NCI-H146 treated with DMSO at 0.1 percent for 48 hours (cell line): ENCODE data around the gene APOL3.
"Not testable (repeated sequence)": the region's sequence is repeated elsewhere in the genome, so short reads cannot be mapped to it uniquely, and the experiment has no call there.

Experiments used
- DNase-seq: peaks from one replicate; lab custom pipeline; 2025; ENCODE audit not compliant: unreplicated experiment; lab: John Stamatoyannopoulos, UW

APOL3 gene

DNA sequence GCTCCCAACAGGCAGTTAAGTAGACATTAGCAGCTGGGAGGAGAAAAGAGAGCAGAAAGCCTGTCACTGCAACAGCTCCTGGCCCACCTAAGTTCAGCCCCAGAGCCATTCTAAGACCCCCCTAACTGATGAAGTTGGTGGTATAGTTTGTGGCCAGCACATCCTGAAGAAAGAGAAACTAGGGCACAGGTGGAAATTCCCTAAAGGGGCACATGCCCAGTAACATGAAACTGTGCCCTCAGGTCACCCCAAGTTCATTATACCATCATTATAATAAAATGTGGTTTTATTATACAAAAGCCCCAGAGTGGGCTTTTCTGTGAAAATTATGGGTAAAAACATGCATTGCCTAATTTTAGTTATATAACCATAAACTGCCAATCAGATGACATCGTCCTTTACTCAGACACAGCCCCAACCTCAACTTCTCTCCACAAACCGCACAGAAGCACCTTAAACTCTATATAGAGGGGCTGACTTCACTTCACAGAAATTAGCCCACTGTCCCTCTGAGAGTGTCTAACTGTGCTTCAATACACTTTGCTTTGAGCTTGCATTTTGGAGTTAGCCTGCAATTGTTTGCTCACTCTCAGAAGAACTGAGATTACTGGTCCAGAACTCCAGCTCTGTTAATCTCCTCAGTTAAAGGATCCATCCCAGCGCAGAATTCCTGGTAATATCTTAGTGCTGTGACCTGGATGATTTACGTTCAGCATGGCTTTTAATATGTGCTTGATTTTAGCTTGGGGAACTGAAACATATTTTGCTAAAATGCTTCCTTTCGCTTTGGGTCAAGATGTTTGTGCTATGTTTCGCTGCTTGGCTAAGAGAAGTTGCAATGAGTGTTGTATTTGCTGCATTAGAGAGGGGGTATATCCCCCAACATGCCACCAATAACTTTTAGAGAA is 1.8 kb upstream of the APOL3 start:
- no peak for DNase-seq

DNA sequence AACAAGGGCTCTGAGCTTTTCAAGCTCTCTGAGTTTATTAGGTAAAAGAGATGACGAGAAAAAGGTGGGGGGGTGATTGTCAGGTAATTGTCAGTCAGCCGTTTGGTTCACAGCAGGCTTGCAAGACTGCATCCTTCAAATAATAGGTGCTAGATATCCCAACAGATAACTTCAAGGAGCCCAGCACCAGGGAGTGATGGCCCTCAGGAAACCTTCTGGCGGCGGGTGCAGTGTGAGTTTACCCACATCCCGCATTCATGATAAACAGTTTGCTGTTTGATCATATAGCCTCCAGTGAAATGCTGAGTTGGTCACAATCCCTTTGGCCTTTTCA is 1.2 kb upstream of the APOL3 start:
- not testable (repeated sequence) for DNase-seq

DNA sequence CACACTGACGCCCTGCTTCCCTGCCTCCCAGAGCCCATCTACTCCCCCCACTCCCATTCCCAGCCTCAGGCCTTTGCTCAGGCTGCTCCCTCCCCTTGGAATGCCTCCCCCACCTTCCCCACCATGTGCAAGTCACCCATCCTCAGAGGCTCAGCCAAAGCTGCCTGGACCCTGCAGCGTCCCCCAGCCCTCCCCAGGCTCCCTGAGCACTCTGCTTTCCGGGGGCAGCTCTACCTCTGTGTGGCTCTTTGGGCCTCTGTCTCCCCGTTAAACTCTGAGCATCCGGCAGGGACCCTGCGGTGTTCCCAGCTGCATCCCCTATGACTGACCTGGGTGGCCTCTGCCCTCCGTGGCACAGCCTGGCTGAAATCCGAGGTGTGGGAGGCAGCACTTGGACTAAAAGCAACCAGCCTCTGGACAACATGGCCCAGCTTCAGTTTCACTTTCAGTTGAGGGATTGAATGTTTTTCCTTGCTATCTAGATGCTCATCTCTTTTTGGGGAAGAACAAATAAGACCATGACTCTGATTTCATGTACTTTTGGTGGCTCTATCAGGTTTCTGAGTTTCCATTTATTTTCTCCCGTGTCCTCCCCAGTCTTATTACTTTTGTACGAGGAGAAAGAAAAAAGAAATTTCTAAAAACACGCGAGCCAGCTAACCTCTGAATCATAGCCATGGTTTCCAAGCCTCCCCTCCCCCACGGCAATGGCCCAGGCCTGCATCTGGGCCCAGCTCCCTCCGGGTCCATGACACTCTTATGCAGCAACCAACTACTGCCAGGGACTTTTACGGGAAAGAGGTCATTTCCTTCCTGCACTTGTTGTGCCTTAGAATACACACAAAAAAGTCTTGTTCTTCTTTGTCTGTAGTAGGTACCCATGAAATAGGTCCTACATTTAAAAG is 3.8 kb downstream of the APOL3 start:
- DNase-seq, result no peak

- no peak for DNase-seq
These were observed 4.4 kb downstream of the APOL3 start for GRCh38 chr22:36156119-36156514.

- no peak for DNase-seq
These were observed 4.9 kb downstream of the APOL3 start for GRCh38 chr22:36155702-36156101.

GRCh38 chr22:36154423-36154945 is 6.1 kb downstream of the APOL3 start:
- DNase-seq, result no peak

DNA sequence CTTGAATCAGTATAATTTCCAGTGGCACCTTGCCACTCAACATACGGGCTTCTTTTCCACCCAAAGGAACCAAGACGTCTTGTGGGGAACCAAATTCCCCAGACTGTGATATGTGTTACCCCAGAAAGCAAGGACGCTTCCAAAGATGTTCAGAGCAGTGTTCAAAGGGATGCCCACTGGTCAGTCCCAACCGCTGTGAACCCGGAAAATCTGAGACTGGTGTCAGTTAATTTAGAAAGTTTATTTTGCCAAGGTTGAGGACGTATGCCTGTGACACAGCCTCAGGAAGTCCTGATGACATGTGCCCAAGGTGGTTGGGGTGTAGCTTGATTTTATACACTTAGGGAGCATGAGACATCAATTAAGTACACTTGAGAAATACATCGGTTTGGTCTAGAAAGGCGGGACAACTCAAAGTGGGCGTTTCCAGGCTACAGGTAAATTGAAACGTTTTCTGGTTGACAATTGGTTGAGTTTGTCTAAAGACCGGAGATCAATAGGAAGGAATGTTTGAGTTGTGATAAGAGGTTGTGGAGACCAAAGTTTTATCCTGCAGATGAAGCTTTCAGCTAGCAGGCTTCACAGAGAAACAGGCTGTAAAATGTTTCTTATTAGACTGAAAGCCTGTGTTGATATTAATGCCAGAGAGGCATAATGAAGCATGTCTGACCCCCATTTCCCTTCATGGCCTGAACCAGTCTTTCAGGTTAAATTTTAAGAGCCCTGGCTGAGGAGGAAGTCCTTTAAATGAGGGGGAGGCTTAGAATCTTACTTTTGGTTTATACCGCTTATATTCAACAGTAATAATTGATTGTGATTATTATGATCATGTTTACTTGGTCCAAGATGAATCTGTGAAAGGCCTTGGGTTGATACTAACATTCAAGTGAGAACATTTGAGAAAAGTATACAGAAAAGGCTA is 6.8 kb downstream of the APOL3 start:
- DNase-seq, result no peak

DNA sequence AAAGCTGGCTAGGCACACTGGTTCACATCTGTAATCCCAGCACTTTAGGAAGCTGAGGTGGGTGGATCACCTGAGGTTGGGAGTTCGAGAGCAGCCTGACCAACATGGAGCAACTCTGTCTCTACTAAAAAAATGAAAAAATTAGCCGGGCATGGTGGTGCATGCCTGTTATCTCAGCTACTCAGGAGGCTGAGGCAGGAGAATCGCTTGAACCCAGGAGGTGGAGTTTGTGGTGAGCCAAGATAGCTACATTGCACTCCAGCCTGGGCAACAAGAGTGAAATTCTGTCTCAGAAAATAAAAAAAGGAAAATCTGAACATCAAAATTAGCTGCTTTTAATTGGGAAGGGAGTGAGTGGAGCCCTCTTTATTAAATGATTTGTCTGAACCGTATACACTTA is 7.7 kb downstream of the APOL3 start:
- DNase-seq, result not testable (repeated sequence)

- no peak for DNase-seq
These were observed 8.5 kb downstream of the APOL3 start for GRCh38 chr22:36152088-36152487.

DNA sequence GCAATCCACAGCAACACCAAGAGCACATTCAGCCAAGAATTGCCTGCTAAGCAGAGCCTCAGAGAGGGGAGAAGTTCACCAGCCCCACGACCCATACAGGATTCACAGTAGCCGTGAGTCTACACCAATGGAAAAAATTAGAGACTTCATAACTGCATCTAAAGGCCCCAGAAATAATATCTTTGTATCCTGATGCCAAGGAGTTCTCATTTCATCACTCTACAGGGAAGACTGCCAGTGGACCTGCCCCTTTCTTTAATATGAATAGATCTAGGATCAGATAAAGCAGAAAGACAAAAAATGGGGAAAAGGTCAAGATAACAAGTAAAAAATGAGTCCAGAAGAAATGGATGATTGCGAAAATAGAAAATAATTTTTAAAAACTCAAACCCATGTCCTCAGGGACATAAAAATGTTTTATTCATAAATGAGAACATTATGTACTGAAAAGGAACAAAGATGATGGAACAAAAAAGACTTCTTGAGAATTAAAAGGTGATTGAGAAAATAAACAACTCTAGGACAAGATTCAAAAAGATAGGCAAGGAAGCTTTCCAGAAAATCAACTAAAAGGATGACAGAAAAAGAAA is 9.5 kb downstream of the APOL3 start:
- DNase-seq, result no peak

DNA sequence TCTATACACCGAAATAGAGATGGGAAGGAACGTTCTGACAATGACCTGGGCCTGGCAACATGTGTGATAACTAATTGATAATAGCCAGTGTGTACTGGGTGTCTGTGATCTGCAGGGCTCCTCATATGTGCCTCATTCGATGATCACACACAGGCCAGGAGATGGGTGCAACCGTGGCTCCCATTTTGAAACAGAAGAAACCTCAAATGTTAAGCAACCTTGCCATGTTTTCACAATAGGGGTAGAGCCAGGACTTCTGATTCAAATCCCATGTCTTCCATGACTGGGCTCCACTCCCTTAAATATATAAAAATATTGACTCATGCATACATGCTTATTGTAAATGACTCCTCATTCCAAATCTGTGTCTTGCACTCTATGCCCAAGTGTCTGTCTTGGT is 11.1 kb downstream of the APOL3 start:
- no peak for DNase-seq

- no peak for DNase-seq
These were observed 12.1 kb downstream of the APOL3 start for GRCh38 chr22:36148411-36148810.

DNA sequence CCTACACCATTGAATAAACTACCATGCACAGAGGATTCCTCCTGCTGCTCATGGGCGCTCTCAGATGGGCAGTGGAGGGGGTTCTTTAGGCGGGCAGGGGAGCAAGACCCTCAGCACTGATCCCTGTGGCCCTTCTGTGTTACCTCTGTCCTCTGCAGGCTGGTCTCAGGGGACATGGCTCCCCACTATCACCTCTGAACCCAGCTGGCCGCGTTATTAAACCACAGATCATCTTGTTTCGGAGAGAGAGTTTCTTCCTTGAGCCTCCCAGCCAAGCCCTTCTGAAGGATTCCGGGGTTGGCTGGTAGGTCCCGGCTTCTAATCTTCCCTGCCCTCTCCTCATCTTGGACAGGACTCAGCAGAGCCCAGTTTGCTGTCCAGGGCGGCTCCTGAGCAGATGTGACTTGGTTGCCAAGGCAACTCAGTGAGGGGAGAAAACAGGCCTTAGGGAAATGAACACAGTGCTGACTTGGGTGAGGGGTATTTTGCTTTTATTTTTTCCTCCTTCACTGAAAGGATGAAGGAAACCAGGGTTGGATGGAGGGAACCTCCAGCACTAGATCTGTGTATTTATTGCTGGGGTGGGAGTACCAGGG is 13.3 kb downstream of the APOL3 start:
- no peak for DNase-seq

DNA sequence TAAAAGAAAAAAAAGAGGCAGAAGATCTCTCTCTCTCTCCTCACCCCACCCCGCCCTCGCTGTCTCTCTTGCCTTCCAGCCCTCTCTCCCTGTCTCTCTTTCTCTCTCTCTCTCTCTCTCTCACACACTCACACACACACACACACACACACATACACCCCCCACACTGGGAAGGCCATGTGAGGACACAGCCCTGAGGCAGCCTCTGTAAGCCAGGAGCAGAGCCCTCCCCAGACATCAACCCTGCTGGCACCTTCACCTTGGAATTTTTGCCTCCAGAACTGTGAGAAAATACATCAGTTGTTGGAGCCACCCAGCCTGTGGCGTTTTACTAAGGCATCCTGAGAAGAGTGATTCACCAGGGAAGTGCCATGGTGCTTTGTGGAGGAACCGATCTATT is 14.7 kb downstream of the APOL3 start:
- DNase-seq, result no peak

- peak; percentile 6 for DNase-seq
These were observed 15.5 kb downstream of the APOL3 start for GRCh38 chr22:36144886-36145541.

DNA sequence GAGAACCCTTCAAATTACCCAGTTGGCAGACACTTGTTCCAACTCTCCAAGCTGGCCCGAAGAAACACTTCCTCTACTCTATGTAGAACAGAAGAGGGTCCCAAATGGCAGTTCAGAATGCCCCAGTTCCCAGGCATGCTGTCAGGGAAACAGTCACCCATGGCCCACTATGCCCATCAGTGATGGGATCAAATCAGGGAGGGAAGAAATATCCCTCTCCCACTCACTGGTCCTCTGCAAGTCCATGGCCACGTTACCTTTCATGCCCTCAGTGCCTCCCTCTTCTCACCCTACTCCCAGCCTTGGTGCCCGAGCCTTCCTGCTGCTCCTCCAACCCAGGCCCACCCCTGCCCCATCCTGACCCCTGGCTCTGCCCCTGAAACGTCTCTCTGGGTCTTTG is 16.6 kb downstream of the APOL3 start:
- no peak for DNase-seq

DNA sequence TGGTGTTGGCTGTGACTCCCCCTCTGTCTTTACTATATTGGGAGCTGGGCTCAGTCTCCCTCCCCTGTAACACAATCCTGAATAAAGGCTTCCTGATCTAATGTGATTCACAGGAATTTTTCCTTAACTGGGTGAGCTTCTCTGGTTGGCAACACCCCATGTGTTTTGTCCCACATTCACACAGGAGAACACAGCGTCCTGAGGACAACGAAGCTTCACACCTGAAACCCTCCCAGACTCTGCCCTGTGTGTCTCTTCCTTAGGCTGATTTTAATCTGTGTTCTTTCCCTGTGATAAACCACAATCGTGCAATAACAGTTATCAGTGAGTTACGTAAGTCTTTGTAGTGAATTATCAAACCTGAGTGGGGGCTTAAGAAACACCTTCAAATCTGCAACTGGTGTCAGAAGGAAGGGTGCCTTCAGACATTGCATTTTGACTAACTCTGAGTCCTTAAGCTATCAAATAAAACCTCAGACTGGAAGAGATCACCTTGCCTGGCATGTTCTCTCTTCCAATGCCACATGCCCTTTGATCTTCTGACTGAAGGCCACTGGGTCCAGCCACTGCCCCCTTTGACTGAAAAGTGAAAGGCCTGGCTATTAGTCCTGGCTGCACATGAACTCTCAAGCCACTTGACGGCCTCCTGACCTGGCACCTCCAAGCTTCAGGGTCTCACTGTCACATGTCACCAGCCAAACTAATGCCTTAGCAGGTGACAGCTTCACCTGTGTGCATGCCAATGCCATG is 17.3 kb downstream of the APOL3 start:
- DNase-seq, result no peak

DNA sequence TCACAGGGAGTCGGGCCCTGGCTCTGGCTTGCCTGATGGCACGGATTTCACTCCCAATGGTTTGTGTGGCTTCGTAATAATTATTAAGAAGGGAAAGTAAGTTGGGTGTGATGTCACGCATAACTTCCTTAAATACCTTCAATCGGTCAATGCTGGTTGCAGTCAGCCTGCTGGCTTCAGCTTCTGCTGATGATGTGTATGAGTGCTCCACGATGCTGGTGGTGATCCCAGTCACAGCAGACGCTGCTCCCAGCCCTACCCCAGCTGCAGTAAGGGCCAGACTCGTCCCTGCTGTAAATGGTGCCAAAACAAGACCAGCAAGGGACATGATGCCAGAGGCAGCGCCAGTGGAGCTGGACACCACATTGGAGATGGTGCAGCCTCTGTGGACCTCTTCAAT is 19.1 kb downstream of the APOL3 start:
- DNase-seq, result no peak

DNA sequence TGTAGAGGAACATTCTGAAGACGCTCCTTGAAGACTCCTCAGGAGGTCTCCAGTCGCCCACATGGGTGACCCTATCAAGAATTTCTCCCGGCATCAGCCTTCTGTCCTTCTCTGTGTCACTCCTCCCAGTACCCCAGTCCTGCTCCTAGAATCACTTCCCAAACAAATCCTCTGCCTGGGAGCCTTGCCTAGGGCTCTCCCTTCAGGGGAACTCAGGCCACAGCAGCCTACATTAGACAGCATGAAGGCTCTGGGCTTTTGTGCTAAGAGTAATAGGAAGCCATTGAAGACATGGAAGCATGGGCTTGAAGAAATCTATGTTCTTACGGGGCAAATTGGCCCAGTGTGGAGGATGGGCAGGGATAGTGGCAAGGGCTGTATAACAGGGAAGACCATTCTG is 21.8 kb downstream of the APOL3 start:
- DNase-seq, result not testable (repeated sequence)
